NCI-H226 (cell line): ENCODE data around the gene MRPL41.
"Not testable (repeated sequence)": the region's sequence is repeated elsewhere in the genome, so short reads cannot be mapped to it uniquely, and the experiment has no call there.

ENCODE experiments used
- DNase-seq: peaks from one replicate; pipeline ENCODE4 v3.0.0-alpha.2; 2015

Gene MRPL41

GRCh38 chr9:137554349-137554748 lies 2.7 kb downstream of the MRPL41 start:
- DNase-seq = no peak

- no peak for DNase-seq
Measured at GRCh38 chr9:137555179-137555578, 3.5 kb downstream of the MRPL41 start.

GRCh38 chr9:137556069-137556838 lies 4.6 kb downstream of the MRPL41 start:
- no peak for DNase-seq

GRCh38 chr9:137558127-137558526 lies 6.4 kb downstream of the MRPL41 start:
- no peak for DNase-seq

GRCh38 chr9:137564134-137564533 lies 12.5 kb downstream of the MRPL41 start:
- no peak for DNase-seq

- no peak for DNase-seq
Measured at GRCh38 chr9:137564817-137565411, 13.2 kb downstream of the MRPL41 start.

- not testable (repeated sequence) for DNase-seq
Measured at GRCh38 chr9:137568445-137568844, 16.8 kb downstream of the MRPL41 start.

- DNase-seq = no peak
Measured at GRCh38 chr9:137569609-137570203, 18.0 kb downstream of the MRPL41 start.

GRCh38 chr9:137570566-137570965 lies 18.9 kb downstream of the MRPL41 start:
- no peak for DNase-seq

GRCh38 chr9:137574192-137574591 lies 22.5 kb downstream of the MRPL41 start:
- no peak for DNase-seq

GRCh38 chr9:137575364-137575715 lies 23.7 kb downstream of the MRPL41 start:
- no peak for DNase-seq

- DNase-seq = no peak
Measured at GRCh38 chr9:137575716-137576411, 24.2 kb downstream of the MRPL41 start.

- DNase-seq = peak; percentile 87
Measured at GRCh38 chr9:137578518-137579258, 27.0 kb downstream of the MRPL41 start, which contains the start of gene DPH7. TSS of gene DPH7 (minus strand) at chr9:137578925. CDS start at chr9:137578777, 148 bp downstream.

GRCh38 chr9:137579259-137579604 lies 27.6 kb downstream of the MRPL41 start:
- DNase-seq = no peak

- no peak for DNase-seq
Measured at GRCh38 chr9:137580209-137580953, 28.7 kb downstream of the MRPL41 start.

GRCh38 chr9:137580954-137581322 lies 29.3 kb downstream of the MRPL41 start:
- no peak for DNase-seq

- no peak for DNase-seq
Measured at GRCh38 chr9:137581361-137582285, 29.9 kb downstream of the MRPL41 start.

GRCh38 chr9:137582286-137582860 lies 30.7 kb downstream of the MRPL41 start:
- no peak for DNase-seq

GRCh38 chr9:137583347-137583746 lies 31.7 kb downstream of the MRPL41 start:
- DNase-seq = no peak

- no peak for DNase-seq
Measured at GRCh38 chr9:137583957-137584356, 32.3 kb downstream of the MRPL41 start.

GRCh38 chr9:137586854-137587253 lies 35.2 kb downstream of the MRPL41 start:
- DNase-seq = no peak
